ENCODE results near the gene CTTNBP2. TPM values are rescaled to one million over a fixed set of nuclear protein-coding genes. Genes with fewer than 3 reads are reported as not detected.
A peak's percentile ranks its signal among the peaks of the same experiment; 100 is the strongest.

Gene CTTNBP2
- total and polyA plus RNA-seq, 2 of the 4 experiments (the other 2 are of a cell fraction) = 6.6 to 11.3 TPM

DNA sequence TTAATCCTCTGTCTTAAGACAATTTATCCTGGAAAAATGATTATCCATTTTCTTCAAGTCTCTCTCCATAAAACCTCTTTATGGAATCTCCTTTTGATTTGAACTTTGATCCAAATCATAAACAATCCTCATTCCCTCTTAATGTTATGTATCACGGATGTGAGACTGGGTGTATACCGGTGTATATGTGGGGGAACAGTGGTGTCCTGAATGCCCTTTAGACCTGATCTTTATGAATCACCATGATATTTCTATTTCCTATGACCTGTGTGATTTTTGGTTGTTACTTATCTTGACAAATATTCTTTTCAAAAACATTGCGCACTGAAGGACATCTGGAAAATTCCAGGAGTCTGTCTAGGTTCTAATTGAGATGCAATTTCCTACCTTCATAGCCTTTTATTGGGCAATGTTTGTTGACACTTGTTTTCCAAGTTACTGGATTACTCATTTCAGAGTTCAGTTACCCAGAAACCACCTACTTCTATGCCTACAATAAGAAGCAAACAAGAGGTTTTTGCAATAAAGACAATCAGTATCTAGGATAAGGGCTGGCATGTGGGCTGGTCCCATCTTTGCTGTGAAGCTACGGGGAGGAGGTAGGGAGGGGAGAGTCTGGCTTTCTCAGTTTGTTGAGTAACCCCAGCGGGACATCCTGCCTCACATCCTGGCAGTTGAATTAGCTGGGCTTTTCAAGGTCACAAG, 190.4 kb downstream of the CTTNBP2 start:
- no CpG with 5 or more reads among the region's 5 CpGs for WGBS, 2 experiments (ENCODE audit: extremely low coverage in 2 of 2, insufficient read length in 1 of 2)
- Histone ChIP-seq H2BK120ac (ENCODE audit: low read depth, low read length) (no peak overlapping the region), H3K27ac (ENCODE audit: insufficient read depth, low read length) (no peak overlapping the region), H3K9me3 (ENCODE audit: control insufficient read depth, insufficient read depth, low read length) (no peaks in the 10 kb centered on the region), H3K4ac (ENCODE audit: low read depth, low read length) (no peak overlapping the region), H3K4me2 (ENCODE audit: low read depth, low read length) (no peak overlapping the region), H2AK5ac (ENCODE audit: low read depth, low read length) (no peak overlapping the region), H3K27me3 (ENCODE audit: control insufficient read depth, insufficient read depth, low read length) (peaks cover 14% of the 10 kb centered on the region), H2BK20ac (ENCODE audit: low read depth, low read length) (no peak overlapping the region), H3K36me3 (ENCODE audit: control insufficient read depth, insufficient read depth, low read length) (no peaks in the 10 kb centered on the region), H3K14ac (replicated peaks; ENCODE audit: low read depth, low read length) (no peak overlapping the region), H2BK15ac (ENCODE audit: low read depth, low read length) (no peak overlapping the region), H2AK9ac (replicated peaks; ENCODE audit: low read depth, low read length, poor library complexity) (no peak overlapping the region), H3K9ac (ENCODE audit: low read depth, low read length) (no peak overlapping the region), H3K4me3 (ENCODE audit: insufficient read depth, low read depth, low read length) (no peak overlapping the region), H2BK5ac (ENCODE audit: low read depth, low read length, poor library complexity, severe bottlenecking) (no peak overlapping the region), H3K9me1 (ENCODE audit: insufficient read depth, low read length) (no peaks in the 10 kb centered on the region), H3K4me1 (ENCODE audit: control insufficient read depth, insufficient read depth, low read length) (no peaks in the 10 kb centered on the region), H4K20me1 (ENCODE audit: insufficient read depth, low read length) (no peaks in the 10 kb centered on the region), H3K18ac (ENCODE audit: low read depth, low read length) (no peak overlapping the region), H3K23ac (ENCODE audit: low read depth, low read length) (no peak overlapping the region), H4K91ac (ENCODE audit: insufficient read depth, low read depth, low read length) (no peak overlapping the region), H2AFZ (replicated peaks; ENCODE audit: low read length, poor library complexity) (no peak overlapping the region), H4K8ac (ENCODE audit: low read depth in 2 of 2, low read length in 2 of 2) (no peak overlapping the region), H3K56ac (ENCODE audit: extremely low read depth, insufficient read depth, low read length) (no peak overlapping the region), H4K5ac (ENCODE audit: low read depth, low read length) (no peak overlapping the region), H3K79me1 (ENCODE audit: low read depth in 1 of 2, low read length in 2 of 2) (no peaks in the 10 kb centered on the region)
- DNase-seq = peak; percentile 19
- in situ Hi-C loops (cut with MboI; ENCODE audit: low sequenced_read_pairs) (no loop called here), dilution Hi-C loops (cut with HindIII; ENCODE audit: low sequenced_read_pairs, unreplicated experiment) (no loop called here), intact Hi-C loops (cut with micrococcal nuclease) (no loop called here)
- BruUV-seq (replicated peaks) = no TSS peak
- ChIA-PET POLR2A (ENCODE audit: unreplicated experiment) (interaction anchor here (0.6 kb wide), 1 partner anchor 434 kb away, joined by 4 read pairs; no protein-coding TSS in a partner anchor), CTCF (interaction anchor here (0.6 kb wide), 2 partner anchors 458 to 1120 kb away, joined by 3 read pairs; no protein-coding TSS in a partner anchor)
- ATAC-seq (ENCODE audit: low read depth) = no peak
- peak; percentile 56; the same call in 1 of the 2 replicates for TF ChIP-seq CEBPB (IDR thresholded peaks at IDR 0.05; ENCODE audit: low read depth, low read length)
- TF ChIP-seq RCOR1 (IDR thresholded peaks at IDR 0.05; ENCODE audit: insufficient replicate concordance, low read length) = no peak
